ENCODE results near the gene MEIS3.

- no peak for TF ChIP-seq FOXK2 (IDR thresholded peaks at IDR 0.05)
- TF ChIP-seq SUZ12 (IDR thresholded peaks at IDR 0.05): no peak
- TF ChIP-seq CTBP1 (IDR thresholded peaks at IDR 0.05; ENCODE audit: borderline replicate concordance): no peak
- TF ChIP-seq TARDBP (IDR thresholded peaks at IDR 0.05): no peak
- no peak for TF ChIP-seq ZNF384 (IDR thresholded peaks at IDR 0.05)
- TF ChIP-seq ELF4 (IDR thresholded peaks at IDR 0.05): no peak
- no peak for TF ChIP-seq NFRKB (IDR thresholded peaks at IDR 0.05)
- TF ChIP-seq BHLHE40 (IDR thresholded peaks at IDR 0.05; ENCODE audit: borderline replicate concordance): no peak
- TF ChIP-seq HDGF (IDR thresholded peaks at IDR 0.05; ENCODE audit: borderline replicate concordance): no peak
- no peak for TF ChIP-seq FOXM1 (IDR thresholded peaks at IDR 0.05; ENCODE audit: borderline replicate concordance)
- TF ChIP-seq L3MBTL2 (conservative IDR thresholded peaks at IDR 0.05): no peak
- TF ChIP-seq SP1 (IDR thresholded peaks at IDR 0.05): no peak
- TF ChIP-seq LEF1 (IDR thresholded peaks at IDR 0.05; ENCODE audit: borderline replicate concordance): no peak
- no peak for TF ChIP-seq FOXA1 (IDR thresholded peaks at IDR 0.05)
Measured at GRCh38 chr19:47372603-47373002, 46.7 kb downstream of the MEIS3 start.

Data from HEK293T (cell line).